Heart right ventricle (tissue), 16 donors: ENCODE results near the gene SEPTIN2. TPM values are rescaled to one million over a fixed set of nuclear protein-coding genes. Genes with fewer than 3 reads are reported as not detected.
A peak's percentile ranks its signal among the peaks of the same experiment; 100 is the strongest.
"Not testable (repeated sequence)": the region's sequence is repeated elsewhere in the genome, so short reads cannot be mapped to it uniquely, and the experiment has no call there.

Experiments used
- ATAC-seq, 8 donors: fragments of 200-7000 bp; cut with Tn5 transposase; one replicate each; pipeline ENCODE4 v1.9.1; 2020; ENCODE audit warnings: mild to moderate bottlenecking in 8 of 8, moderate library complexity in 8 of 8, moderate number of reproducible peaks in 1 of 8
- DNase-seq, 2 donors: peaks; one replicate each; pipeline ENCODE4 v3.0.0-alpha.2; 2020
- H3K27ac ChIP-seq, 10 donors: fragments of 200-600 bp; sonication (generic) in 2 of 10; one replicate each; pipeline versions ENCODE4 v1.5.0 to v1.8.0; 2020 to 2022; ENCODE audit warnings: mild to moderate bottlenecking in 3 of 10
- H3K27me3 ChIP-seq, 7 donors: fragments of 200-600 bp; one replicate each; pipeline ENCODE4 v1.8.0; 2021 to 2022; ENCODE audit warnings: mild to moderate bottlenecking in 2 of 7
- H3K36me3 ChIP-seq, 9 donors: fragments of 200-600 bp; sonication (generic) in 1 of 9; one replicate each; pipeline versions ENCODE4 v1.5.0 to v1.8.0; 2020 to 2022; ENCODE audit warnings: mild to moderate bottlenecking in 2 of 9
- H3K4me1 ChIP-seq, 9 donors: fragments of 200-600 bp; sonication (generic) in 1 of 9; one replicate each; pipeline versions ENCODE4 v1.5.0 to v1.8.0; 2020 to 2022; ENCODE audit warnings: mild to moderate bottlenecking in 4 of 9
- H3K4me3 ChIP-seq, 10 donors: fragments of 200-600 bp; sonication (generic) in 2 of 10; one replicate each; pipeline versions ENCODE4 v1.5.0 to v1.8.0; 2020 to 2022; ENCODE audit warnings: mild to moderate bottlenecking in 7 of 10, moderate library complexity in 2 of 10
- H3K9me3 ChIP-seq, 11 donors: fragments of 200-600 bp in 10 of 11; sonication (generic) in 2 of 11; one replicate each; pipeline versions ENCODE4 v1.5.0 to v1.8.0; 2013 to 2022; ENCODE audit warnings: mild to moderate bottlenecking in 2 of 11, control low read depth in 1 of 11, moderate library complexity in 1 of 11
- WGBS, 2 donors: extraction: QIAGEN DNeasy Blood & Tissue Kit; methylation state at CpG; one replicate each; pipeline ENCODE4 v1.1.7; 2013; ENCODE audit warnings: inconsistent platforms in 1 of 2; 5-methylcytosine and 5-hydroxymethylcytosine counted together
- intact Hi-C, 10 donors: fragments of 100-400 bp; cut with DNase I; formaldehyde crosslinking; loops; one replicate each; pipeline versions ENCODE4 v1.11.1 to v1.14.2; 2022
- polyA plus RNA-seq, 2 donors: library from polyadenylated mRNA; stranded (reverse); fragments of 200-250 nt; gene quantifications; one replicate each; pipeline ENCODE4 v1.2.3, GENCODE V29; 2013
- total RNA-seq, 10 donors: library from RNA; stranded (reverse); fragmentation: NEBNext Ultra II Directional in 3 of 10; extraction: Animal tissue kit (Norgen Biotek cat#: 25700) in 3 of 10; gene quantifications; one replicate each; pipeline versions ENCODE4 v1.2.1 to v1.2.4, GENCODE V29; 2021 to 2023
- TF ChIP-seq, protein P1 (sequence below), 9 donors: fragments of 200-600 bp; sonication (generic) in 2 of 9; IDR thresholded peaks; one replicate each; pipeline versions ENCODE4 v1.5.0 to v1.8.0; 2021 to 2022; ENCODE audit warnings: antibody characterized with exemption in 9 of 9, mild to moderate bottlenecking in 5 of 9, moderate library complexity in 1 of 9
- donor health status: Arrhythmogenic right ventricular cardiomyopathy.
- donor health status: ischemic (EF 13 %, LVEDD 7.1; RV severe dilation, severe dysfunction).
- donor health status: healthy with polysubstance abuse.
- donor health status: DM: no; HTN: yes; CAD: no.
- donor health status: DM: no; HTN: no; CAD: no.
- donor health status: ischemic (EF 25% LVEDD 6.9; RV normal size, moderate dysfunction).
- donor health status: ischemic (EF 25% LVEDD 5.7; RV mildly dilated, moderate dysfunction).
- donor health status: healthy.
- donor health status: DM: yes; HTN: yes; CAD: no.
- donor health status: Ischemic cardiomyopathy.
- donor health status: ischemic (EF 35%, LVEDD 5.7; RV mildly dilated, moderate dysfunction).
- donor health status: nonischemic (EF 11% LVEDD 7.7; RV severe dilation, severe dysfunction).
- donor health status: DM: yes; HTN: yes; CAD: no.
- donor health status: PGD.
- donor health status: ischemic (EF 29% LVEDD 5.4; RV normal size, mild dysfunction).
- donor health status: nonischemic (EF 23%, LVEDD 6.1; RV moderate dilation, normal function).

SEPTIN2 gene
- total and polyA plus RNA-seq, 12 donors: 100 to 249 (median 188) TPM

DNA sequence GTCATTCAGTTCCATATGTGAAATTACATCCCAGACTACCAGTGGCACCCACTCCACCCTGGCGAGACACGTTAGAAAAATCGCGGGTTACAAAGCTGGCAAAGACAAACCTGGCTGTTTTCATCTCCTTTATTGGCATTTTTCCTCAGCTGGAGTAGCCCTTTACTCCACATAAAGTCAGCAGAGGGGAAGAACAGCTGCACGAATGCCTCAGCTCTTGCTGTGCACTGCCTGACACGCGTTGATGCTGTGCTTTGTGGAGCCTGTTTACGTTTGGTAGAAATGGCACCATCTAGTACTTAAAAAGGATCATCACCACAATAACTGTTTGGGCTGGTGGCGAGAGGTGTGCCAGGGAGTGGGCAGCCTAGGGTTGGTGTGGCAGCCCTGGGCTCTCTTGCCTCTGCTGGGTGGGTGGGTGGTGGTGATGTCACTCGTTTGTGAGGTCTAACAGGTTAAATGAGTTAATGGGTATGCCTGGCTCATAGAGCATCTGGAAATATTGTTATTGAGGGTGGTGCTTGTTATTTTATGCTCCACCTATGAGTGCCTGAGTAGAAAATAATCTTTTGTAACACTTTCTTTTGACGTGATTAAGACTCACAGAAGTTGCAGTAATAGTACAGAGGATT, 56.8 kb downstream of the SEPTIN2 start:
- no peak overlapping the region for H3K4me3 ChIP-seq
- no peaks in the 10 kb centered on the region for H3K27me3 ChIP-seq
- WGBS, 2 donors: 63 to 75% methylated on average over 11 of the region's 11 CpGs
- ATAC-seq: peak in 3 of 8 donors; percentile 16 to 52 (median 26)
- peak overlapping the region in 2 of 10 donors; percentile 17 to 27 for H3K27ac ChIP-seq
- peaks cover 0 to 35% (median 0%) of the 10 kb centered on the region in 9 donors for H3K36me3 ChIP-seq
- no peak for DNase-seq
- peaks cover 0 to 19% (median 0%) of the 10 kb centered on the region in 9 donors for H3K4me1 ChIP-seq
- H3K9me3 ChIP-seq: no peaks in the 10 kb centered on the region
- intact Hi-C loops: no loop called here
- TF ChIP-seq, protein P1, sequence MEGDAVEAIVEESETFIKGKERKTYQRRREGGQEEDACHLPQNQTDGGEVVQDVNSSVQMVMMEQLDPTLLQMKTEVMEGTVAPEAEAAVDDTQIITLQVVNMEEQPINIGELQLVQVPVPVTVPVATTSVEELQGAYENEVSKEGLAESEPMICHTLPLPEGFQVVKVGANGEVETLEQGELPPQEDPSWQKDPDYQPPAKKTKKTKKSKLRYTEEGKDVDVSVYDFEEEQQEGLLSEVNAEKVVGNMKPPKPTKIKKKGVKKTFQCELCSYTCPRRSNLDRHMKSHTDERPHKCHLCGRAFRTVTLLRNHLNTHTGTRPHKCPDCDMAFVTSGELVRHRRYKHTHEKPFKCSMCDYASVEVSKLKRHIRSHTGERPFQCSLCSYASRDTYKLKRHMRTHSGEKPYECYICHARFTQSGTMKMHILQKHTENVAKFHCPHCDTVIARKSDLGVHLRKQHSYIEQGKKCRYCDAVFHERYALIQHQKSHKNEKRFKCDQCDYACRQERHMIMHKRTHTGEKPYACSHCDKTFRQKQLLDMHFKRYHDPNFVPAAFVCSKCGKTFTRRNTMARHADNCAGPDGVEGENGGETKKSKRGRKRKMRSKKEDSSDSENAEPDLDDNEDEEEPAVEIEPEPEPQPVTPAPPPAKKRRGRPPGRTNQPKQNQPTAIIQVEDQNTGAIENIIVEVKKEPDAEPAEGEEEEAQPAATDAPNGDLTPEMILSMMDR (IDR thresholded peaks at IDR 0.05): no peak

DNA sequence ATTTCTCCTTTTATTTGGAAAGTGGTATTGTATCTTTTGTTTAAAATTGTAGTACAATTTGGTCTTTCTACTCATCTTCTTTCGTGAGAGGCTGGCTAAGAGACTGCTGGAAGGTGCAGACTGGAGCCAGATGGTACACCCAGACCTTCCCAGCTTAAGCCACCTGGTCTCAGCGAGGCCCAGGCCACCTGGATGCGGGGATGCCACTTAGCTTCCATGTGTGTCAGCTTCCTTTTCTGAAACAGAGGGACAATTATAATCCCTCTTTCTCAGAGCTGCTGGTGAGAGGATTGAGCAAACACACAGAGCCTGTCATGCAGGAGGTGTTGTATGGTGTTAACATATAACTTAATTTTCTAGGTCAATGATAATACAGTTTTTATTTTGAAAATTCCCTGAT, 57.7 kb downstream of the SEPTIN2 start:
- Histone ChIP-seq H3K27me3 (no peaks in the 10 kb centered on the region), H3K27ac (no peak overlapping the region), H3K36me3 (peaks cover 0 to 35% (median 0%) of the 10 kb centered on the region in 9 donors), H3K4me1 (peaks cover 0 to 20% (median under 1%) of the 10 kb centered on the region in 9 donors), H3K4me3 (no peak overlapping the region), H3K9me3 (no peaks in the 10 kb centered on the region)
- intact Hi-C loops: no loop called here
- WGBS, 2 donors: 93% methylated on average over 3 of the region's 3 CpGs
- TF ChIP-seq, protein P1 (IDR thresholded peaks at IDR 0.05): no peak
- DNase-seq (no peak), ATAC-seq (no peak)

DNA sequence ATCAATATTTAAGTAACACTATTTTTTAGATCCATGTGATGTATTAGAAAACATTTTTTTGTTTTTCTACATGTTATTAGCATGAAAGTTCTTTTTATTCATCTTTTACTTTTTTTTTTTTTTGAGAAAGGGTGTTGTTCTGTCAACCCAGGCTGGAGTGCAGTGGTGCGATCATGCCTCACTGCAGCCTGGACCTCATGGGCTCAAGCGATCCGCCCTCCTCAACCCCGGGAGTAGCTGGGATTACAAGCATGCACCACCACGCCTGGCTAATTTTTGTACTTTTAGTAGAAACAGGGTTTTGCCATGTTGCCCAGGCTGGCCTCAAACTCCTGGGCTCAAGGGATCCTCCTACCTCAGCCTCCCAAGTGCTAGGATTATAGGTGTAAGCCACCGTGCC, 58.2 kb downstream of the SEPTIN2 start:
- WGBS, 2 donors: 95 to 98% methylated on average over 6 of the region's 6 CpGs
- peaks cover 0 to 24% (median 5%) of the 10 kb centered on the region in 9 donors for H3K4me1 ChIP-seq
- H3K4me3 ChIP-seq: not testable (repeated sequence)

DNA sequence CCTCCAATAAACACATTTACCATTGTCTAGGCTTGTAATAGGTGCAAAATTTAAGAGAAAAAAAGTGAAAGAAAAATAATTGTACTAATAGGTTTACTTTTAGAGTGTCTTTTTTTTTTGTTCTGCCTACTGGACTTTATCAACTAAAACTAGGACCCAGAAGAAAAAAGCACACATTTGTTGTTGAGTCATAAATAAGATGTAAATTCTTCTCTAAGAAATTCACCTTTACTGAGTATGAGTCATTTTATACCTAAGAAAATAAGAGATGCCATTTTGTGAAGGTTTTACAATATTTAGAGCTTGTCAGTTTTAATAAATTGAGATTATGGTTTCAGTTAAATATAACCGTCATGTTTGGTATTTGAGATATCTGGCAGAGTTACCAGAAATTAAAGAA, 59.6 kb downstream of the SEPTIN2 start:
- Histone ChIP-seq H3K9me3 (no peaks in the 10 kb centered on the region), H3K36me3 (peaks cover 0 to 35% (median 0%) of the 10 kb centered on the region in 9 donors), H3K4me1 (peaks cover 0 to 38% (median 18%) of the 10 kb centered on the region in 9 donors), H3K27me3 (no peaks in the 10 kb centered on the region), H3K27ac (no peak overlapping the region), H3K4me3 (no peak overlapping the region)
- intact Hi-C loops: no loop called here
- ATAC-seq (no peak), DNase-seq (no peak)
- TF ChIP-seq, protein P1 (IDR thresholded peaks at IDR 0.05): no peak
- 87 to 90% methylated on average over 1 of the region's 1 CpG for WGBS, 2 donors

More for the DNA sequence above, 58.2 kb downstream of the SEPTIN2 start:
- H3K27me3 ChIP-seq, DNase-seq, H3K9me3 ChIP-seq, H3K27ac ChIP-seq, intact Hi-C loops, ATAC-seq: not testable (repeated sequence)
- peaks cover 0 to 35% (median 0%) of the 10 kb centered on the region in 9 donors for H3K36me3 ChIP-seq

DNA sequence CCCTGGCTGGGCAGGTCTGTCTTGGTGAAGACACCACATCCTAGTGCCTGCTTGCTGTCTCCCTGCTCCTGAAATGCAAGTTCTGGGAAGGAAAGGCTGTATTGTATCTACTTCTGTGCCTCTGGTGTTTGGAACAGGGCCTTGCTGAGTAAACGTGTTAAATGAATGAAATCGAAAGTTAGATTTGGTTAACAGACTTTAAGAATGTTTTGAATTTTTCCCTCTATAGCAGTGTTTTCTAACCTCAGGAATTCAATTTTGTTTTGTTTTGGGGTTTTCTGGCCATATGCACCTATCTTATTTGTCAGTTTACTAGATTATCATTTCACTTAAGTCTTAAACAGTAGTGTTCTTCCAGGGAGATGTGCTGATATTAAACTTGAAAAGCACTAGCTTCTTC, 61.1 kb downstream of the SEPTIN2 start:
- H3K4me1 ChIP-seq: peaks cover 3 to 53% (median 29%) of the 10 kb centered on the region in 9 donors
- DNase-seq (no peak), ATAC-seq (no peak)
- peaks cover 0 to 35% (median 0%) of the 10 kb centered on the region in 9 donors for H3K36me3 ChIP-seq
- TF ChIP-seq, protein P1 (IDR thresholded peaks at IDR 0.05): no peak
- no peak overlapping the region for H3K4me3 ChIP-seq
- intact Hi-C loops: no loop called here
- H3K27me3 ChIP-seq: no peaks in the 10 kb centered on the region
- no peak overlapping the region for H3K27ac ChIP-seq
- H3K9me3 ChIP-seq: no peaks in the 10 kb centered on the region
- WGBS, 2 donors: 91 to 98% methylated on average over 2 of the region's 2 CpGs
